8988T (cell line): ENCODE data around the gene CD81.

ENCODE experiments used
- DNase-seq: peaks from one replicate; pipeline ENCODE4 v3.0.0; 2011

CD81 gene

DNA sequence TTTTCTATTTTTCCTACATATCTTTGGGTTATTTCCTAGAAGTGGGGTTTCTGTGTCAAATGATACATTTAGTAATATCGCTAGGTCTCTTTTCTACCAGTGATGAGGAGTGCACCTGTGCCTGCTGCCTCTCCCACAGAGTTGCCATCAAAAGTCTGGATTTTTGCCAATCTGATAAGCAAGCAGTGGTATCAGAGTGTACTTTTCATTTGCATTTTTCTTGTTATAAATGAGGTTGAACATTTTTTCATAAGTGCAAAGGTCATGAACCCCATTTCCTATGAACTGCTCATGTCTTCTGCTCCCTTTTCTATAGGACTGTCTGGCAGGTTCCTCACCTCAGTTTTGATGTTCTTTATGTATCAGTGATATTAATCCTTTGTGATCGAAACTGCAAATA, 65.5 kb downstream of the CD81 start:
- no peak for DNase-seq

DNA sequence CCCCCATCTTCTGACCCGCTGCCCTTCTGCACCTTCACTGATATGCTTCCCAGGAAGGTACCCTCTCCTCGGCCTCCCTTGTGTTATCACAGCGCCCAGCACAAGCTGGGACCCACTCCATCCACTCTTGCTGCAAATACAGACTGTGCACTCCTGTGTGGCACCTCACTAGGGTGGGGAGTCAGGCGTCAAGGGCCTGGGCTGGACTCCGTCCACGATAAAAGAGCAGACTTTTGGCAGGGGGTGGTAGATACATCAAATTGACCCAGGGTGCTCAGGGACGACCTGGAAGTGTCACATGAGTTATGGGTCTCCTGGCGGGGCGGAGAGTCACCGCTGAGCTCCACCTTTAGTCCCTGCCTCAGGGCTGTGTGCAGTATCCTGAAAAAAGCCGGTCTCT, 66.3 kb downstream of the CD81 start:
- no peak for DNase-seq

DNA sequence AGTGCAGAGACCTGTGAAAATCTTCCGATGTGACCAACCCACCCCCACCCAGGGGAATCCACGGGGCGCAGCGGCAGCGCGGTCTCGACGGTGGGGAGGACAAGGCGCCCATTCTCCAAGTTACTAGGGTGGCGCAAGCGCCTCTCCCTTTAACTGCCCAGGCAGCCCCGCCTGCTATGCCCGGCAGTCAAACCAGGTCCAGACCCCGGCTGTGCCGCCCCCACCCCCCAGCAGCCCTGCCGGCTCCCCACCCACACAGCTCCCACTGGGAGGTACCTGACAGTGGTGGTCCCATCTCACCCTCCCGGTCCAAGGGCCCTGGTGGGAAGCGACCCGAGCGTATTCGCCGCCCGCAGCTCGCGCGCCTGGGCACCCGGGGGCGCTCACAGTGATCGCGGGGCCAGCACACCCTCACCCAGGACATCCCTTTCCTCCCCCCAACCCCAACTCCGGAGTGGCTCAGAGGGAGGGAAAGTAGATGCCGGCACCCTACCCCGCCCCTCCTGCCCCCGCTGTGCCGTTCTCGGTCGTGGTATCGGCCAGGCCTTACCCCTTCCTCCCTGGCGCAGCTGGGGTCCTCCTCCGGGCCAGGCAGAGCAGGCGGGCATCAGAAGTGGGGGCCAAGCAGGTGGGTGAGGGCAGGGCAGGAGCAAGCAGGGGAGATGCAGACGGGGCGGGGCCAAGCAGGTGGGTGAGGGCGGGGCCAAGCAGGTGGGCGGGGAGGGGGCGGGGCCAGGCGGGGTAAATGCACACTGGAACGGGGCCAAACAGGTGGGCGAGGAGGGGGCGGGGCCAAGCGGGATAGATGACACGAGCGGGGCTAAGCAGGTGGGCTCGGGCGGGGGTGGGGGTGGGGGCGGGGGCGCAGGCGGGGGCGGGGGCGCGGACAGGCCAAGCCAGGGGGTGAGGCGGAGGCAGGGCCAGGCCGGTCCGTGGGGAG, 67.0 kb downstream of the CD81 start, which contains the start of gene TRPM5:
TRPM5 (minus strand) TSS at position 634 of the 940 bp plus-strand sequence. CDS start 21,478 bp downstream, outside the sequence.
- peak; percentile 84 for DNase-seq

DNA sequence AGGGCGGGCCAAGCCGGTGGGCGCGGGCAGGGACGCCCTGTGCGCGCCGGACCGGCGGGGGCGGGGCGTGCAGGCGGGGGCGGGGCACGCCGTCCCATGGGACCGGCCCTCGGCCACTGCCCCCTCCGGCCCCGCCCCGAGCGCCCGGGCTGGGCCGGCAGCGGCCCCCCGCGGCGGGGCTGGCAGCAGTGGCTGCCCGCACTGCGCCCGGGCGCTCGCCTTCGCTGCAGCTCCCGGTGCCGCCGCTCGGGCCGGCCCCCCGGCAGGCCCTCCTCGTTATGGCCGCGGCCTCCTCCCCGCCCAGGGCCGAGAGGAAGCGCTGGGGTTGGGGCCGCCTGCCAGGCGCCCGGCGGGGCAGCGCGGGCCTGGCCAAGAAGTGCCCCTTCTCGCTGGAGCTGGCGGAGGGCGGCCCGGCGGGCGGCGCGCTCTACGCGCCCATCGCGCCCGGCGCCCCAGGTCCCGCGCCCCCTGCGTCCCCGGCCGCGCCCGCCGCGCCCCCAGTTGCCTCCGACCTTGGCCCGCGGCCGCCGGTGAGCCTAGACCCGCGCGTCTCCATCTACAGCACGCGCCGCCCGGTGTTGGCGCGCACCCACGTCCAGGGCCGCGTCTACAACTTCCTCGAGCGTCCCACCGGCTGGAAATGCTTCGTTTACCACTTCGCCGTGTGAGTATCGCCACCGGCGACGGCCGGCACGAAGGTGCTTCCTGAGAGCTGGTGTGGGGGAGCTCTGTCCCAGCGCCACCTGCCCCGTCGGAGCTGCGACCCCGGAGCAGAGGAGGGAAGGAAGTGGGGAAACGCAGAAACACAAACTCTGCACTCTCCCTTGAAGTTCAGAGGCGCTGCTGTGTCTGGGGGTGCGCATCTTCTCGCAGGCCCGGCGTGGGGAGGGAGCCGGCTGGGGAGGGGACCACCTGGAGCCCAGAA, 68.0 kb downstream of the CD81 start, which contains the start of gene KCNQ1:
KCNQ1 (plus strand) TSS at position 188 of the 925 bp plus-strand sequence; CDS start at position 279, 91 bp downstream.
- peak; percentile 99 for DNase-seq

DNA sequence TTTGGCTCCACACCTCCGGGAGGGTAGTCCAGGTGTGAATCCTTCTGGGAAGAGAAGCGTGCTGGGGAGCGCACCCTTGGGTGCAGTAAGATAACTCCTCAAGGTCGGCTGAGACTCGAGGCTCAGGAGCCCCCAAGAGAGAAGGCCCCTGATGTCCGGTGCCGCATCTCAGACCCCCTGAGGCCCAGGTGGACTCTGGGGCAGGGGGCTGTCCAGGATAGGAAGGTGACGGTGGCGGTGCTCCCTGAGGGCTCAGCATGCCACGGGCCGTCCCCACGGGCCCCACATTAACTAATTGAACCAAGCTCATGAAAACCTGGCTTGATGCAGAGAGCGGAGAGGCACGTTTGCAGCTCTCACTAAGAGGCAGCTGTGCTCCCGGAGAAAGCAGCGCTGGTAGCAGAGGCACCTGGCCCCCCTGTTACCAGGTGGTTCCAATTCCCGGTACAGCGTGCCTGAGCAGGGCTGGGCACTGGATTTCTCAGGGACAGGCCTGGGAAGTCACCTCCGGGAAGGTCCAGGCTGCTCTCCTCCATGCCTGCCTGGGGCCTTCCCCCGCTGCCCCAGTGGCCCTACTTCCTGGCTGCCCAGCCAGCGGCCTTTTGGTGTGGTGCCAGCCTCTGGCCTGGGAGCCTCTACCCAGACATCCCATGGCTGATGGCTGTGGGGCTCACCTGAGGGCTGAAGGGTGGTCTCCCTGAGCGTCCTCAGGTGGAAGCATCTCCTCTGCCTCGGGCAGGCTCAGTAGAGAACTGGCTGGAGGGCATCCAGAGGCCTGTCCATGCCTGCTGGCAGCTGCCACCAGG, 68.8 kb downstream of the CD81 start:
- no peak for DNase-seq

GRCh38 chr11:2446590-2447252, 69.6 kb downstream of the CD81 start:
- no peak for DNase-seq
